Lower lobe of right lung (tissue), 2 donors: ENCODE data around the gene LDAF1. TPM values are rescaled to one million over a fixed set of nuclear protein-coding genes. Genes with fewer than 3 reads are reported as not detected.
A peak's percentile ranks its signal among the peaks of the same experiment; 100 is the strongest.
"Not testable (repeated sequence)": the region's sequence is repeated elsewhere in the genome, so short reads cannot be mapped to it uniquely, and the experiment has no call there.

ENCODE experiments used
- ATAC-seq, 2 donors: fragments of 200-7000 bp; cut with Tn5 transposase; one replicate each; pipeline ENCODE4 v1.9.1; 2020 to 2022; ENCODE audit warnings: mild to moderate bottlenecking in 2 of 2, moderate library complexity in 2 of 2
- DNase-seq: peaks from one replicate; pipeline ENCODE4 v3.0.0-alpha.2; 2020
- H3K27ac ChIP-seq: fragments of 200-600 bp; one replicate; pipeline ENCODE4 v1.8.0; 2022
- H3K27me3 ChIP-seq: fragments of 200-600 bp; one replicate; pipeline ENCODE4 v1.8.0; 2022; ENCODE audit warnings: low read depth
- H3K36me3 ChIP-seq: fragments of 200-600 bp; one replicate; pipeline ENCODE4 v1.8.0; 2022; ENCODE audit warnings: mild to moderate bottlenecking
- H3K4me1 ChIP-seq: fragments of 200-600 bp; one replicate; pipeline ENCODE4 v1.8.0; 2022
- H3K4me3 ChIP-seq: fragments of 200-600 bp; one replicate; pipeline ENCODE4 v1.8.0; 2022; ENCODE audit warnings: mild to moderate bottlenecking
- H3K9me3 ChIP-seq: fragments of 200-600 bp; one replicate; pipeline ENCODE4 v1.8.0; 2022
- intact Hi-C: fragments of 100-400 bp; cut with DNase I; formaldehyde crosslinking; loops from one replicate; pipeline ENCODE4 v1.11.0; 2022
- total RNA-seq: library from RNA; stranded (reverse); fragmentation: NEBNext Ultra II Directional; extraction: Animal tissue kit (Norgen Biotek cat#: 25700); gene quantifications from one replicate; pipeline ENCODE4 v1.2.1, GENCODE V29; 2021
- TF ChIP-seq, protein P1 (sequence below): fragments of 200-600 bp; IDR thresholded peaks from one replicate; pipeline ENCODE4 v1.8.0; 2022; ENCODE audit warnings: antibody characterized with exemption, mild to moderate bottlenecking
- donor health status: DM: no; HTN: yes; CAD: no; lungs with severe emphysema.

Gene LDAF1
- total RNA-seq, 1 donor from 2014 or later = 39.8 TPM

DNA sequence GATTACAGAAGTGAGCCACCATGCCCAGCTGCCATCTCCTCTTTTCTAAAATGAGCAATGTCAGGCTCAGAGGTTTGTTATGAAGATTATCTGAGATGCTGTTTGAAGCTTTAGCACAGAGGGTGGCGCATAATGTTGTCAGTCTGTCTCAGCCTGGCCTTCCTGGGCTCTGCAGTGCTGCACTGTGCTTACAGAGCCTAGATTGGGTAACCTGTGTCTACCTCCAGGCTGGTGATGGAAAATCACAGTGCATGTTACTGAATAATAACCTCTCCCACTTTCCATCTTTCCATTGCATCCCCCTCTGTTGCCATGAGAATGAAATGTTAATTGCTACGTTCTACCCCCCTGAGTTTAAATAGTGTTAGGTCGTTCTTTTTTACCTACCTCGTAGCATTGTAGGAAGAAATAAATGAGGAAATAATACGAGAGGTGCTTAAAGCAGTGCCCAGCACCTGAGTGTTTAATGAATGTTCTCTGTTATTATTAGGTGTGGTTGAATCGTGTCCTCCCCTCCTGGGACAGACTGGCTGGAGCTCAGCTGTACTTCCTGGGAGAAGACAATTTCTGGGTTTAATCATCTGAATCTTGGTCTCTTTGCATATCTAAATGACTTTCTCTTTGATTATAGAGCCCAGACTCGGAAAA lies 6.2 kb downstream of the LDAF1 start:
- no peak overlapping the region for H3K27ac ChIP-seq
- DNase-seq (no peak), ATAC-seq (no peak)
- H3K4me3 ChIP-seq = no peak overlapping the region
- H3K36me3 ChIP-seq = peaks cover 57% of the 10 kb centered on the region
- intact Hi-C loops = no loop called here
- H3K4me1 ChIP-seq = peaks cover 35% of the 10 kb centered on the region
- H3K27me3 ChIP-seq = no peaks in the 10 kb centered on the region
- TF ChIP-seq, protein P1, sequence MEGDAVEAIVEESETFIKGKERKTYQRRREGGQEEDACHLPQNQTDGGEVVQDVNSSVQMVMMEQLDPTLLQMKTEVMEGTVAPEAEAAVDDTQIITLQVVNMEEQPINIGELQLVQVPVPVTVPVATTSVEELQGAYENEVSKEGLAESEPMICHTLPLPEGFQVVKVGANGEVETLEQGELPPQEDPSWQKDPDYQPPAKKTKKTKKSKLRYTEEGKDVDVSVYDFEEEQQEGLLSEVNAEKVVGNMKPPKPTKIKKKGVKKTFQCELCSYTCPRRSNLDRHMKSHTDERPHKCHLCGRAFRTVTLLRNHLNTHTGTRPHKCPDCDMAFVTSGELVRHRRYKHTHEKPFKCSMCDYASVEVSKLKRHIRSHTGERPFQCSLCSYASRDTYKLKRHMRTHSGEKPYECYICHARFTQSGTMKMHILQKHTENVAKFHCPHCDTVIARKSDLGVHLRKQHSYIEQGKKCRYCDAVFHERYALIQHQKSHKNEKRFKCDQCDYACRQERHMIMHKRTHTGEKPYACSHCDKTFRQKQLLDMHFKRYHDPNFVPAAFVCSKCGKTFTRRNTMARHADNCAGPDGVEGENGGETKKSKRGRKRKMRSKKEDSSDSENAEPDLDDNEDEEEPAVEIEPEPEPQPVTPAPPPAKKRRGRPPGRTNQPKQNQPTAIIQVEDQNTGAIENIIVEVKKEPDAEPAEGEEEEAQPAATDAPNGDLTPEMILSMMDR = no peak
- no peaks in the 10 kb centered on the region for H3K9me3 ChIP-seq

DNA sequence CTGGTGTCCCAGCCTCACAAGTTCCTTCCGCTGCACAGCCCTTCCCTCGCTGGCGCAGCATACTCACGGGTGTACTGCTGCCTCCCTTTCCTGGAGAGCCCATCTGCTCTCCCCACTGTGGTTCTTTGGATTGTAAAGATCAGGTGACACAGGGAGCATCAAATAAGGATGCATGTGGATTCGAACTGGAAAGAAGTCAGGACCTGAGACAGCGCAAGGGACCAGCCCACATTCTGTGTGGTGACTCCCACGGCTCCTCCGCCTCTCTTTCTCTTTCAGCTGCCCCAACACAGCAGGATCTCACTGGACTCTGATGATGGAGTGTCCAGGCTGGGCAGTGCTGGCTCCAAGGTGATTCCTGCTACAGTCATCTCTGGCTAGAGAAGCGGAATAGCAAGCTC lies 8.1 kb downstream of the LDAF1 start:
- Histone ChIP-seq H3K27ac (no peak overlapping the region), H3K4me1 (peaks cover 20% of the 10 kb centered on the region), H3K36me3 (peaks cover 67% of the 10 kb centered on the region), H3K27me3 (no peaks in the 10 kb centered on the region), H3K9me3 (no peaks in the 10 kb centered on the region), H3K4me3 (no peak overlapping the region)
- TF ChIP-seq, protein P1 = no peak
- intact Hi-C loops = no loop called here
- no peak for DNase-seq
- ATAC-seq = no peak

DNA sequence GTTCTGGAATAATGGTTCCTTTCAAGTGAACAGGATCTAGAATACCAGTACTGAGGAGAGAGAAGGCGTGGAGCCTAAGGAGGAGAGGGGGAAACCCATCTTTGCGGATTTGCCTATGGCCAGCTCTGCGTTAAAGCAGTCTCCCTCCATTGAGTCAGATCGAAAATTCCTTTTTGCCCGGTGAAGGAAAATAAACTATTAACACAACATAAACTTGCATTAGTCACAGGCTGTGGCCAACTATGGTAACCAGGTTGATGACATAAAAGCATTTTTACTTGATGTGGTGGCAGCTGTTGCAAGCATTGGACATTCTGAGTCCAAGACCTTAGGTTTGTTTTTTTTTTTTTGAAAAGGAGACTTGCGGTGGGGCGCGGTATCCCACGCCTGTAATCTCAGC lies 8.9 kb downstream of the LDAF1 start:
- DNase-seq = no peak
- no peaks in the 10 kb centered on the region for H3K27me3 ChIP-seq
- no peak overlapping the region for H3K4me3 ChIP-seq
- peaks cover 71% of the 10 kb centered on the region for H3K36me3 ChIP-seq
- TF ChIP-seq, protein P1 = no peak
- H3K9me3 ChIP-seq = no peaks in the 10 kb centered on the region
- peaks cover 12% of the 10 kb centered on the region for H3K4me1 ChIP-seq
- no peak for ATAC-seq
- intact Hi-C loops = no loop called here
- H3K27ac ChIP-seq = no peak overlapping the region

DNA sequence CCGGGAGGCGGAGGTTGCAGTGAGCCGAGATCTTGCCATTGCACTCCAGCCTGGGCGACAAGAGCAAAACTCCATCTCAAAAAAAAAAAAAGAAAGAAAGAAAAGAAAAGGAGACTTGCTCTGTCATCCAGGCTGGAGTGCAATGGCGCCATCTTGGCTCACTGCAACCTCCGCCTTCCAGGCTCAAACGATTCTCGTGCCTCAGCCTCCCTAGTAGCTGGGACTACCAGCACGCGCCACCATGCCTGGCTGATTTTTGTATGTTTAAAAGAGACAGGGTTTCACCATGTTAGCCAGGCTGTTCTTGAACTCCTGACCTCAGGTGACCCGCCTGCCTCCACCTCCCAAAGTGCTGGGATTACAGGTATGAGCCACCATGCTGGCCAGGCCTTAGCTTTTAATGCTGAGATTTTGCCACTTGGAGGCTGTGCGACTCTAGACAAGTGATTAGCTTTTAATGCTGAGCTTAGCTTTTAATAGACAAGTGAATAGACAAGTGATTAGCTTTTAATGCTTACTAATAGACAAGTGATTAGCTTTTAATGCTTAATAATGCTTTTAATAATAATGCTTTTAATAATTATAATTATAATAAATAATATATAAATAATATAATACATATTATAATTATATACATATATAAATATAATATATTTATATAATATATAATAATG lies 9.6 kb downstream of the LDAF1 start:
- no peak for DNase-seq

DNA sequence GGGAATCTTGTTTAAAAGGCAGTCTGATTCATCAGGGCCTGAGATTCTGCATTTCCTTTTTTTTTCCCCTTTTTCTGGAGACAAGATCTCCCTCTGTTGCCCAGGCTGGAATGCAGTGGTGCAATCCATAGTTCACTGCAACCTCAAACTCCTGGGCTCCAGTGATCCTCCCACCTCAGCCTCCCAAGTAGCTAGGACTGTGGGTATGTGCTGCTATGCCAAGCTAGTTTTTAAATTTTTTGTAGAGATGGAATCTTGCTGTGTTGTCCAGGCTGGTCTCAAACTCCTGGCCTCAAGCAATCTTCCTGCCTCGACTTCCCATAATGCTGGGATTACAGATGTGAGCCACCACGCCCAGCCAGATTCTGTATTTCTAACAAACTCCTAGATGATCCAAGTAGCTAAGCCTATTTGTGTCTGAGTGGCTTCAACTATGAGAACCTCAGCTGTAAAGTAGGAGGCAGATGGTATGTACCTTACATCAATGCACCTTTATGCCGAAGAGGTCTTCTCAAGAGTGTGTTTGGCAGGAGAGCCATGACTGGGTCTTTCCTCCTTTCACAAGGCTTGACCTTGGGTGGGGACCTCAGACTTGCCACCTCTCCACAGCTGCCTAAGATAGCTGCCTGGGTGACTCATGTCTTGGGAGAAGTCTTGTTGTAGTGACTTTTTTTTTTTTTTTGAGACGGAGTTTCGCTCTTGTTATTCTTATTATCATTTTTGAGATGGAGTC lies 10.9 kb downstream of the LDAF1 start:
- H3K9me3 ChIP-seq = no peaks in the 10 kb centered on the region
- no peak for DNase-seq
- ATAC-seq = peak in 1 of 2 donors; percentile 50
- intact Hi-C loops = no loop called here
- no peak overlapping the region for H3K4me3 ChIP-seq
- TF ChIP-seq, protein P1 = no peak
- no peak overlapping the region for H3K27ac ChIP-seq
- H3K27me3 ChIP-seq = no peaks in the 10 kb centered on the region
- peaks cover 76% of the 10 kb centered on the region for H3K36me3 ChIP-seq
- no peaks in the 10 kb centered on the region for H3K4me1 ChIP-seq

More for the DNA sequence above, 9.6 kb downstream of the LDAF1 start:
- no peak overlapping the region for H3K27ac ChIP-seq
- intact Hi-C loops = no loop called here
- no peak for ATAC-seq
- no peaks in the 10 kb centered on the region for H3K27me3 ChIP-seq
- TF ChIP-seq, protein P1 = no peak
- H3K36me3 ChIP-seq = peaks cover 77% of the 10 kb centered on the region
- peaks cover 5% of the 10 kb centered on the region for H3K4me1 ChIP-seq
- H3K4me3 ChIP-seq = no peak overlapping the region
- H3K9me3 ChIP-seq = no peaks in the 10 kb centered on the region

DNA sequence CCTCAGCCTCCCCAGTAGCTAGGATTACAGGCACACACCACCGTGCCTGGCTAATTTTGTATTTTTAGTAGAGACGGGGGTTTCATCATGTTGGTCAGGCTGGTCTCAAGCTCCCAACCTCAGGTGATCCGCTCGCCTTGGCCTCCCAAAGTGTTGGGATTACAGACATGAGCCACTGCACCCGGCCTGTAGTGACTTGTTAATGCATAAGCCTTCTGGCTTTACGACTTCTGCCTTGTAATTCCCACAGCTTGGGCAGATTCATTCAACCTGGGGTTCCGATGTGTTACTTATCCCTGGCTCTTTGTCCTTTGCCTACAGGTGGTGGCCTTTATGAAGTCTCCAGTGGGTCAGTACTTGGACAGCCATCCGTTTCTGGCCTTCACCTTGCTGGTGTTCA lies 11.6 kb downstream of the LDAF1 start:
- ATAC-seq, H3K4me3 ChIP-seq, H3K9me3 ChIP-seq, H3K27me3 ChIP-seq, H3K27ac ChIP-seq, DNase-seq, H3K4me1 ChIP-seq: not testable (repeated sequence)
- intact Hi-C loops = loop anchor here (10.0 kb wide), 1 partner anchor 135 kb away; no protein-coding TSS in a partner anchor
- H3K36me3 ChIP-seq = peaks cover 77% of the 10 kb centered on the region
